Activated naive CD8-positive, alpha-beta T cell (primary cell): ENCODE measurements around the gene CIBAR2.

Experiments
- H3K27ac Mint-ChIP-seq: one replicate; pipeline ENCODE4 v1.8.0; 2021; ENCODE audit warnings: mixed read lengths
- H3K27me3 Mint-ChIP-seq: one replicate; pipeline ENCODE4 v1.8.0; 2021; ENCODE audit warnings: mixed read lengths
- H3K36me3 Mint-ChIP-seq: one replicate; pipeline ENCODE4 v1.8.0; 2021; ENCODE audit warnings: mixed read lengths
- H3K4me1 Mint-ChIP-seq: one replicate; pipeline ENCODE4 v1.8.0; 2021; ENCODE audit warnings: low read depth, mixed read lengths
- H3K4me3 Mint-ChIP-seq: one replicate; pipeline ENCODE4 v1.8.0; 2021; ENCODE audit warnings: mild to moderate bottlenecking, mixed read lengths
- H3K9me3 Mint-ChIP-seq: one replicate; pipeline ENCODE4 v1.8.0; 2021; ENCODE audit warnings: low read depth, mixed read lengths

CIBAR2 gene

GRCh38 chr16:85104821-85105391 lies 7.4 kb downstream of the CIBAR2 start:
- H3K9me3 Mint-ChIP-seq, result no peaks in the 10 kb centered on the region
- no peak overlapping the region for H3K4me3 Mint-ChIP-seq
- H3K27me3 Mint-ChIP-seq, result no peaks in the 10 kb centered on the region
- peaks cover 37% of the 10 kb centered on the region for H3K4me1 Mint-ChIP-seq
- no peaks in the 10 kb centered on the region for H3K36me3 Mint-ChIP-seq
- peak overlapping the region; percentile 90 for H3K27ac Mint-ChIP-seq

GRCh38 chr16:85104147-85104546 lies 8.1 kb downstream of the CIBAR2 start:
- H3K4me1 Mint-ChIP-seq, result peaks cover 37% of the 10 kb centered on the region
- no peaks in the 10 kb centered on the region for H3K36me3 Mint-ChIP-seq
- no peaks in the 10 kb centered on the region for H3K27me3 Mint-ChIP-seq
- H3K27ac Mint-ChIP-seq, result peak overlapping the region; percentile 10
- H3K4me3 Mint-ChIP-seq, result no peak overlapping the region
- no peaks in the 10 kb centered on the region for H3K9me3 Mint-ChIP-seq

- H3K36me3 Mint-ChIP-seq, result no peaks in the 10 kb centered on the region
- H3K27me3 Mint-ChIP-seq, result no peaks in the 10 kb centered on the region
- H3K4me1 Mint-ChIP-seq, result peaks cover 37% of the 10 kb centered on the region
- no peaks in the 10 kb centered on the region for H3K9me3 Mint-ChIP-seq
- no peak overlapping the region for H3K4me3 Mint-ChIP-seq
- H3K27ac Mint-ChIP-seq, result no peak overlapping the region
These were observed 8.9 kb downstream of the CIBAR2 start for GRCh38 chr16:85103114-85104079.

- Mint-ChIP-seq H3K4me1 (peaks cover 37% of the 10 kb centered on the region), H3K36me3 (no peaks in the 10 kb centered on the region), H3K9me3 (no peaks in the 10 kb centered on the region), H3K27ac (peak overlapping the region; percentile 50), H3K4me3 (no peak overlapping the region), H3K27me3 (no peaks in the 10 kb centered on the region)
These were observed 10.2 kb downstream of the CIBAR2 start for GRCh38 chr16:85101956-85102630.

GRCh38 chr16:85100265-85100664 lies 12.0 kb downstream of the CIBAR2 start:
- H3K9me3 Mint-ChIP-seq, result no peaks in the 10 kb centered on the region
- peaks cover 32% of the 10 kb centered on the region for H3K4me1 Mint-ChIP-seq
- no peak overlapping the region for H3K27ac Mint-ChIP-seq
- H3K36me3 Mint-ChIP-seq, result no peaks in the 10 kb centered on the region
- H3K4me3 Mint-ChIP-seq, result no peak overlapping the region
- no peaks in the 10 kb centered on the region for H3K27me3 Mint-ChIP-seq

- Mint-ChIP-seq H3K27ac (no peak overlapping the region), H3K36me3 (no peaks in the 10 kb centered on the region), H3K27me3 (no peaks in the 10 kb centered on the region), H3K4me3 (no peak overlapping the region), H3K9me3 (no peaks in the 10 kb centered on the region), H3K4me1 (peaks cover 18% of the 10 kb centered on the region)
These were observed 13.7 kb downstream of the CIBAR2 start for GRCh38 chr16:85098565-85098964.

GRCh38 chr16:85096921-85097320 lies 15.4 kb downstream of the CIBAR2 start:
- Mint-ChIP-seq H3K4me1 (peaks cover 4% of the 10 kb centered on the region), H3K4me3 (no peak overlapping the region), H3K27me3 (no peaks in the 10 kb centered on the region), H3K9me3 (no peaks in the 10 kb centered on the region), H3K36me3 (no peaks in the 10 kb centered on the region), H3K27ac (no peak overlapping the region)

GRCh38 chr16:85094812-85095211 lies 17.5 kb downstream of the CIBAR2 start:
- H3K9me3 Mint-ChIP-seq, result no peaks in the 10 kb centered on the region
- no peak overlapping the region for H3K27ac Mint-ChIP-seq
- no peak overlapping the region for H3K4me3 Mint-ChIP-seq
- H3K36me3 Mint-ChIP-seq, result no peaks in the 10 kb centered on the region
- H3K4me1 Mint-ChIP-seq, result peaks cover 5% of the 10 kb centered on the region
- no peaks in the 10 kb centered on the region for H3K27me3 Mint-ChIP-seq

- H3K4me3 Mint-ChIP-seq, result no peak overlapping the region
- no peaks in the 10 kb centered on the region for H3K9me3 Mint-ChIP-seq
- no peaks in the 10 kb centered on the region for H3K36me3 Mint-ChIP-seq
- H3K4me1 Mint-ChIP-seq, result peaks cover 5% of the 10 kb centered on the region
- no peak overlapping the region for H3K27ac Mint-ChIP-seq
- no peaks in the 10 kb centered on the region for H3K27me3 Mint-ChIP-seq
These were observed 18.0 kb downstream of the CIBAR2 start for GRCh38 chr16:85094176-85094805.

GRCh38 chr16:85093705-85094104 lies 18.6 kb downstream of the CIBAR2 start:
- Mint-ChIP-seq H3K4me3 (no peak overlapping the region), H3K36me3 (no peaks in the 10 kb centered on the region), H3K4me1 (peaks cover 5% of the 10 kb centered on the region), H3K27me3 (no peaks in the 10 kb centered on the region), H3K9me3 (no peaks in the 10 kb centered on the region), H3K27ac (no peak overlapping the region)

- Mint-ChIP-seq H3K4me3 (no peak overlapping the region), H3K9me3 (no peaks in the 10 kb centered on the region), H3K27ac (no peak overlapping the region)
These were observed 19.4 kb downstream of the CIBAR2 start for GRCh38 chr16:85092851-85093250.

GRCh38 chr16:85092309-85092708 lies 20.0 kb downstream of the CIBAR2 start:
- no peaks in the 10 kb centered on the region for H3K9me3 Mint-ChIP-seq
- no peaks in the 10 kb centered on the region for H3K27me3 Mint-ChIP-seq
- H3K4me3 Mint-ChIP-seq, result no peak overlapping the region
- peaks cover 2% of the 10 kb centered on the region for H3K36me3 Mint-ChIP-seq
- peaks cover 5% of the 10 kb centered on the region for H3K4me1 Mint-ChIP-seq
- no peak overlapping the region for H3K27ac Mint-ChIP-seq

More at GRCh38 chr16:85092851-85093250, 19.4 kb downstream of the CIBAR2 start:
- Mint-ChIP-seq H3K4me1 (peaks cover 5% of the 10 kb centered on the region), H3K36me3 (peaks cover 2% of the 10 kb centered on the region), H3K27me3 (no peaks in the 10 kb centered on the region)

- Mint-ChIP-seq H3K27ac (no peak overlapping the region), H3K4me3 (no peak overlapping the region)
These were observed 20.8 kb downstream of the CIBAR2 start for GRCh38 chr16:85091522-85091910.

GRCh38 chr16:85090873-85091521 lies 21.3 kb downstream of the CIBAR2 start:
- Mint-ChIP-seq H3K27ac (no peak overlapping the region), H3K4me1 (peaks cover 13% of the 10 kb centered on the region), H3K9me3 (no peaks in the 10 kb centered on the region)

More at GRCh38 chr16:85091522-85091910, 20.8 kb downstream of the CIBAR2 start:
- peaks cover 11% of the 10 kb centered on the region for H3K4me1 Mint-ChIP-seq
- H3K36me3 Mint-ChIP-seq, result peaks cover 2% of the 10 kb centered on the region
- H3K9me3 Mint-ChIP-seq, result no peaks in the 10 kb centered on the region
- H3K27me3 Mint-ChIP-seq, result no peaks in the 10 kb centered on the region

More at GRCh38 chr16:85090873-85091521, 21.3 kb downstream of the CIBAR2 start:
- H3K36me3 Mint-ChIP-seq, result peaks cover 2% of the 10 kb centered on the region
- no peaks in the 10 kb centered on the region for H3K27me3 Mint-ChIP-seq
- H3K4me3 Mint-ChIP-seq, result no peak overlapping the region
